Smooth muscle cell (in vitro differentiated cells): ENCODE results near the gene ANGPTL2. TPM values are rescaled to one million over a fixed set of nuclear protein-coding genes. Genes with fewer than 3 reads are reported as not detected.

ENCODE experiments used
- DNase-seq: peaks from one replicate; lab custom pipeline; 2025; ENCODE audit not compliant: unreplicated experiment; lab: John Stamatoyannopoulos, UW
- H2AFZ ChIP-seq: fragments of 200-600 bp; sonication (generic); 2 replicates; pipeline ENCODE4 v1.6.0; 2016; ENCODE audit warnings: antibody characterized with exemption, low read depth, mild to moderate bottlenecking
- H3F3A ChIP-seq: fragments of 200-600 bp; sonication (generic); 2 replicates; pipeline ENCODE4 v1.6.0; 2017; ENCODE audit warnings: antibody characterized with exemption, low read depth
- H3K27ac ChIP-seq: fragments of 200-600 bp; sonication (generic); 2 replicates; pipeline ENCODE4 v1.5.1; 2016; ENCODE audit warnings: low read depth, mild to moderate bottlenecking
- H3K27me3 ChIP-seq: fragments of 200-600 bp; sonication (generic); 2 replicates; pipeline ENCODE4 v1.6.1; 2016; ENCODE audit warnings: low read depth, mild to moderate bottlenecking
- H3K36me3 ChIP-seq: fragments of 200-600 bp; sonication (generic); 2 replicates; pipeline ENCODE4 v1.5.1; 2016; ENCODE audit warnings: low read depth
- H3K4me1 ChIP-seq: fragments of 200-600 bp; sonication (generic); 2 replicates; pipeline ENCODE4 v1.5.1; 2016; ENCODE audit warnings: low read depth
- H3K4me2 ChIP-seq: fragments of 200-600 bp; sonication (generic); 2 replicates; pipeline ENCODE4 v1.6.0; 2016; ENCODE audit warnings: mild to moderate bottlenecking
- H3K4me3 ChIP-seq: fragments of 200-600 bp; sonication (generic); 2 replicates; pipeline ENCODE4 v1.5.1; 2016; ENCODE audit warnings: mild to moderate bottlenecking
- H3K79me2 ChIP-seq: fragments of 200-600 bp; sonication (generic); 2 replicates; pipeline ENCODE4 v1.6.0; 2016; ENCODE audit warnings: low read depth, mild to moderate bottlenecking
- H3K9ac ChIP-seq: fragments of 200-600 bp; sonication (generic); 2 replicates; pipeline ENCODE4 v1.6.0; 2016; ENCODE audit warnings: low read depth
- H3K9me3 ChIP-seq: fragments of 200-600 bp; sonication (generic); replicated peaks from 2 replicates; pipeline ENCODE4 v1.5.1; 2016; ENCODE audit warnings: low read depth
- H4K20me1 ChIP-seq: fragments of 200-600 bp; sonication (generic); 2 replicates; pipeline ENCODE4 v1.6.0; 2016; ENCODE audit warnings: low read depth
- WGBS: methylation state at CpG from one replicate; pipeline ENCODE4 v1.1.7; 2016; ENCODE audit warnings: low lambda C conversion rate; 5-methylcytosine and 5-hydroxymethylcytosine counted together
- polyA plus RNA-seq: library from polyadenylated mRNA; unstranded; fragments of >200 nt; fragmentation: Nextera tagmentation; extraction: Ambion mirVana; gene quantifications from 2 replicates; pipeline ENCODE4 v1.2.1, GENCODE V29; 2016
- total RNA-seq: library from RNA; depleted of rRNA; stranded (reverse); fragments of >200 nt; gene quantifications from 2 replicates; pipeline ENCODE4 v1.2.3, GENCODE V29; 2014
- TF ChIP-seq, protein P1 (sequence below): fragments of 200-600 bp; sonication (generic); IDR thresholded peaks from 2 replicates; pipeline ENCODE4 v1.5.1; 2017; ENCODE audit warnings: borderline replicate concordance, mild to moderate bottlenecking, antibody characterized with exemption; ENCODE audit not compliant: insufficient read depth, poor library complexity, severe bottlenecking

Gene ANGPTL2
- total and polyA plus RNA-seq, 2 experiments from 2014 or later, result 16.1 to 18.7 TPM

DNA sequence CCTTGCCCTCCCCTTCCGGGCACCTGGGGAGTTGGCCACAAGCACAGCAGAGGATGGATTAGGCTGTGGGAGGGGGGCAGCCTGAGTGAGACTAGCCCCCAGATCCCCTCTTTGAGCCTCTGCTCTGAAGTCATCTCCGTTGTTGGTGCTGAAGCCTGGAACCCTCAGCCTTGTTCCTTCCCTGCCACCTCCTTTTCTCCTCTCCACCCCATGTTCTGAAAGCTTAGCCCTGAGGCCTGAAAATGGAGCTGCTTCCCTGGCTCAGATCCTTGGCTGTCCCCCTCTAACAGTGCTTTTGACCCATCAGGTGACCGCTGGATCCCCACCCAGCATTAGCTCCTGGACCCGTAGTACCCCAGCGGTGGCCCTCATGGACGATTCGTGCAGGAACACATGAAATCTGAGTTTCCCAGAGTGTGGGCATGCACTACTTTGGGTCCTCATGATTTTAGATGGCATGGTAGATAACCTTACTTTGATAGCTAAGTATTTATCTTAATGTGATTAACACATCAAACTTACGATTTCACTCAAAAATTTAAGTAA is 21.6 kb upstream of the ANGPTL2 start:
- Histone ChIP-seq H3K4me1 (peaks cover 7% of the 10 kb centered on the region), H2AFZ (no peak overlapping the region), H3K4me3 (no peak overlapping the region), H3K27ac (no peak overlapping the region), H3F3A (no peaks in the 10 kb centered on the region), H3K36me3 (no peaks in the 10 kb centered on the region), H4K20me1 (no peaks in the 10 kb centered on the region), H3K9me3 (no peaks in the 10 kb centered on the region), H3K9ac (no peak overlapping the region), H3K4me2 (no peak overlapping the region), H3K27me3 (no peaks in the 10 kb centered on the region), H3K79me2 (no peaks in the 10 kb centered on the region)
- 94% methylated on average over 8 of the region's 8 CpGs for WGBS
- no peak for DNase-seq
- TF ChIP-seq, protein P1, sequence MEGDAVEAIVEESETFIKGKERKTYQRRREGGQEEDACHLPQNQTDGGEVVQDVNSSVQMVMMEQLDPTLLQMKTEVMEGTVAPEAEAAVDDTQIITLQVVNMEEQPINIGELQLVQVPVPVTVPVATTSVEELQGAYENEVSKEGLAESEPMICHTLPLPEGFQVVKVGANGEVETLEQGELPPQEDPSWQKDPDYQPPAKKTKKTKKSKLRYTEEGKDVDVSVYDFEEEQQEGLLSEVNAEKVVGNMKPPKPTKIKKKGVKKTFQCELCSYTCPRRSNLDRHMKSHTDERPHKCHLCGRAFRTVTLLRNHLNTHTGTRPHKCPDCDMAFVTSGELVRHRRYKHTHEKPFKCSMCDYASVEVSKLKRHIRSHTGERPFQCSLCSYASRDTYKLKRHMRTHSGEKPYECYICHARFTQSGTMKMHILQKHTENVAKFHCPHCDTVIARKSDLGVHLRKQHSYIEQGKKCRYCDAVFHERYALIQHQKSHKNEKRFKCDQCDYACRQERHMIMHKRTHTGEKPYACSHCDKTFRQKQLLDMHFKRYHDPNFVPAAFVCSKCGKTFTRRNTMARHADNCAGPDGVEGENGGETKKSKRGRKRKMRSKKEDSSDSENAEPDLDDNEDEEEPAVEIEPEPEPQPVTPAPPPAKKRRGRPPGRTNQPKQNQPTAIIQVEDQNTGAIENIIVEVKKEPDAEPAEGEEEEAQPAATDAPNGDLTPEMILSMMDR, result no peak

DNA sequence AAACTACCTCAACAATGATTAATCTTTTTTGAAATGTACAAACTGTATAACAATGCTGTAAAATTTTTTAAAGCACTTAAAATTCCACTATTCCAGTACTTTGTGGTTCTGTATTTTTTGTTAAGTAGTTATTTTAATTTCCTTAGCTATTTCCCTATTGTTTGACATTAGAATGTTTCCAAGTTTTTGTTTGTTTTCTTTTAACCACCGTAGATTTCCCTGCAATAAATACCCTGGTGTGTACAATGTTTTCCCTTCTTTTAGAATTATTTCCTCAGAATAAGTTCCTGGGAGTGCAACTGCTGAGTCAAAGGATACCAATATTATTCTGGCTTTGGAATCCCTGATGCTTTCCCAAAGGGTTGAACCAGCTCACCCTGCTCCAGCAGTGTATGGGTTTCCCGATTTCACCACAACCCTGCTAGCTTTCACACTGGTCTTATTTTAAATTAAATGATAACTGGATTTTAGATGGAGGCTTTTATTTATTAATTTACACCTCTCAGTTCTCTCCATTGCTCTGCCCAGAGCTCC is 20.6 kb upstream of the ANGPTL2 start:
- 90% methylated on average over 2 of the region's 2 CpGs for WGBS
- H3K4me3 ChIP-seq, result no peak overlapping the region
- H3K9ac ChIP-seq, result no peak overlapping the region
- H3K79me2 ChIP-seq, result no peaks in the 10 kb centered on the region
- H4K20me1 ChIP-seq, result no peaks in the 10 kb centered on the region
- no peak overlapping the region for H3K27ac ChIP-seq
- H3K4me1 ChIP-seq, result peaks cover 7% of the 10 kb centered on the region
- no peak overlapping the region for H2AFZ ChIP-seq
- H3K4me2 ChIP-seq, result no peak overlapping the region
- H3K36me3 ChIP-seq, result no peaks in the 10 kb centered on the region
- no peaks in the 10 kb centered on the region for H3K9me3 ChIP-seq
- DNase-seq, result no peak
- TF ChIP-seq, protein P1, result no peak
- H3F3A ChIP-seq, result no peaks in the 10 kb centered on the region
- H3K27me3 ChIP-seq, result no peaks in the 10 kb centered on the region

DNA sequence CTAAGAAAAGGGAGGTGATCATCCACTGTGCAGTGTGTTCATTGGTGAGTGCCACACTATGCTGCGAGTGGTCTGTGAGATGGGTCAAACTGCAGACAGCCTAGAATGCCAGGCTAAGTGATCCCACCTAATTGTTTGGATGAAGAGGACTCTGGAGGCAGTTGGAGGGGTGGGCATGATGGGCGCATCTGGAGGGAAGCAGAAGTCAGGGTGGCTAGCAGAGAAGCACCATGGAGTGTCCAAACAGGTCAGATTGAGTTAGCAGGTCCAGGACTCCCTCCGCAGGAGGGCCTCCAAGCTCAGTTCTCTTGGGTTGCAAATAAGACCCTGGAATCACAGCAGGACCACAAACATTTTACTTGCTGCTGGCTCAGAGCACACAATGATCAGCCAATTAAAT is 19.9 kb upstream of the ANGPTL2 start:
- 94% methylated on average over 3 of the region's 3 CpGs for WGBS
- Histone ChIP-seq H3K4me3 (no peak overlapping the region), H3K36me3 (no peaks in the 10 kb centered on the region), H3K79me2 (no peaks in the 10 kb centered on the region), H3F3A (no peaks in the 10 kb centered on the region), H3K27me3 (no peaks in the 10 kb centered on the region), H4K20me1 (no peaks in the 10 kb centered on the region), H3K4me2 (no peak overlapping the region), H2AFZ (no peak overlapping the region), H3K27ac (no peak overlapping the region), H3K9ac (no peak overlapping the region), H3K4me1 (peaks cover 7% of the 10 kb centered on the region), H3K9me3 (no peaks in the 10 kb centered on the region)
- TF ChIP-seq, protein P1, result no peak
- DNase-seq, result no peak

DNA sequence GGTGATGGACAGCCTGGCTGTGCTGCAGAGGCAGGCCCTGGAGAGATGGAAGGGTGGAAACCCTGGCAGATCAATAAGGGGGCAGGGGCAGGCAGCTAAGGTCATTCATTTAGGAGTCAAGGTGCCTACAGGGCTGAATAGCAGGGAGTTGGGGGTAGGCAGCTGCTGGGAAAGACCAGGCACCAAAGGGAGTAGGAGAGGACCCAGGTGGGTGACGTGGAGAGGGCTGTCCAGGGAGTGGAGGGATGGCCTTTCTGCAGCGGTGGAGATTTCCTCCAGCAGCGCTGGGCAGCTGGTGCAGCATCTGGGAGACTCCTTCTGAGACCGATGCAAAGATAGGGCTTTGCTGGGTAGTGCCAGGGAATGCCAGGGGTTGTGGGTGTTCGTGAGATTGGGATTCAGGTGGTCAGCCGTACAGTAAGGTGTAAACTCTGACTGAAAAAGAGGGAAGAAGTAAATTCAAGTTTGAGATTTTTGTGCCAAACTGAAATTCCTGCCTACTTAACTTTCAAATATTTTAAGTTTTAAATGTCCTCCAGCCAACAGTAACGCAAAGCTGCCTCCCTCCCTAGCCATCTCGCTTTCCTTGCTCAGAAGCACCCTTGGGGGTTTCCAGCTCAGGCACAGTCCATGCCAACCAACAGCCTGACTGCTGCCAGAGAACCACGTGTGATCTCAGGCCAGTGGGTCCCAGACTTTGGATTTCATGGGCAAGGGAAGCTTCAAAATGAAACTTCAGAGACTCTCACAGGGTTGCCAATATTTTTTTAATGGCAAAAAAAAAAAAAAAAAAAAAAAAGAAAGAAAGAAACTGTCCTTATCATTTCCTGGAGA is 18.6 kb upstream of the ANGPTL2 start:
- no peaks in the 10 kb centered on the region for H3K27me3 ChIP-seq
- no peak overlapping the region for H3K4me2 ChIP-seq
- no peak overlapping the region for H2AFZ ChIP-seq
- TF ChIP-seq, protein P1, result no peak
- no peaks in the 10 kb centered on the region for H4K20me1 ChIP-seq
- H3K79me2 ChIP-seq, result no peaks in the 10 kb centered on the region
- 94% methylated on average over 9 of the region's 9 CpGs for WGBS
- no peaks in the 10 kb centered on the region for H3F3A ChIP-seq
- no peak overlapping the region for H3K9ac ChIP-seq
- H3K9me3 ChIP-seq, result no peaks in the 10 kb centered on the region
- DNase-seq, result no peak
- H3K4me1 ChIP-seq, result peaks cover 7% of the 10 kb centered on the region
- H3K36me3 ChIP-seq, result no peaks in the 10 kb centered on the region
- no peak overlapping the region for H3K27ac ChIP-seq
- H3K4me3 ChIP-seq, result no peak overlapping the region
